IMR-90 (cell line): Measurements from ENCODE around the gene MLEC. TPM values are rescaled to one million over a fixed set of nuclear protein-coding genes. Genes with fewer than 3 reads are reported as not detected.

Experiments
- ATAC-seq: fragments of 200-7000 bp; cut with Tn5 transposase; 2 replicates; pipeline ENCODE4 v1.9.1; 2020; ENCODE audit warnings: low read depth, mild to moderate bottlenecking, moderate library complexity
- BruUV-seq: library from RNA; stranded (reverse); fragments of 400-500 nt; replicated peaks from 2 replicates; lab custom pipeline; 2021; lab: Mats Ljungman, UMichigan
- CTCF ChIA-PET: fragments of 300-600 bp; formaldehyde crosslinking; extraction: SDS; loops from one replicate; lab custom pipeline; 2021; ENCODE audit warnings: antibody characterized with exemption; lab: Yijun Ruan, JAX
- POLR2A ChIA-PET: fragments of 300-600 bp; sonication (Branson Sonifier 250); formaldehyde crosslinking; loops from one replicate; lab custom pipeline; 2022; ENCODE audit warnings: antibody characterized with exemption; ENCODE audit not compliant: unreplicated experiment; lab: Charles Lee
- DNase-seq: peaks from one replicate; pipeline ENCODE4 v3.0.0; 2013
- H2AFZ ChIP-seq: replicated peaks from 2 replicates; pipeline ENCODE3; 2013; ENCODE audit warnings: low read length, mild to moderate bottlenecking; ENCODE audit not compliant: poor library complexity
- H2AK5ac ChIP-seq: 2 replicates; pipeline ENCODE4 v1.6.1; 2013; ENCODE audit warnings: low read depth, low read length, inconsistent platforms
- H2AK9ac ChIP-seq: replicated peaks from 2 replicates; pipeline ENCODE3; 2013; ENCODE audit warnings: mild to moderate bottlenecking, low read depth, low read length, moderate library complexity; ENCODE audit not compliant: poor library complexity
- H2BK120ac ChIP-seq: 2 replicates; pipeline ENCODE4 v1.6.1; 2013; ENCODE audit warnings: low read depth, low read length, inconsistent platforms
- H2BK15ac ChIP-seq: 3 replicates; pipeline ENCODE4 v1.6.1; 2013; ENCODE audit warnings: low read depth, low read length, inconsistent platforms
- H2BK20ac ChIP-seq: 2 replicates; pipeline ENCODE4 v1.6.1; 2013; ENCODE audit warnings: low read depth, mild to moderate bottlenecking, inconsistent platforms, low read length, moderate library complexity
- H2BK5ac ChIP-seq: 2 replicates; pipeline ENCODE4 v1.6.1; 2013; ENCODE audit warnings: mild to moderate bottlenecking, low read depth, low read length, inconsistent platforms; ENCODE audit not compliant: poor library complexity, severe bottlenecking
- H3K14ac ChIP-seq: replicated peaks from 2 replicates; pipeline ENCODE4 v1.6.1; 2013; ENCODE audit warnings: low read depth, low read length, inconsistent platforms
- H3K18ac ChIP-seq: 2 replicates; pipeline ENCODE4 v1.6.1; 2013; ENCODE audit warnings: low read depth, low read length, control low read depth
- H3K23ac ChIP-seq: 2 replicates; pipeline ENCODE4 v1.6.1; 2013; ENCODE audit warnings: low read depth, low read length, inconsistent platforms
- H3K27ac ChIP-seq: 2 replicates; pipeline ENCODE4 v1.5.1; 2013; ENCODE audit warnings: mild to moderate bottlenecking, control low read depth, low read length; ENCODE audit not compliant: insufficient read depth
- H3K27me3 ChIP-seq: 2 replicates; pipeline ENCODE4 v1.6.1; 2013; ENCODE audit warnings: low read length; ENCODE audit not compliant: control insufficient read depth, insufficient read depth
- H3K36me3 ChIP-seq: 2 replicates; pipeline ENCODE4 v1.6.1; 2013; ENCODE audit warnings: low read length, mixed read lengths; ENCODE audit not compliant: control insufficient read depth, insufficient read depth
- H3K4ac ChIP-seq: 2 replicates; pipeline ENCODE4 v1.6.1; 2013; ENCODE audit warnings: low read depth, low read length, inconsistent platforms
- H3K4me1 ChIP-seq: 2 replicates; pipeline ENCODE4 v1.6.1; 2013; ENCODE audit warnings: low read length, mixed read lengths; ENCODE audit not compliant: control insufficient read depth, insufficient read depth
- H3K4me2 ChIP-seq: 2 replicates; pipeline ENCODE4 v1.6.1; 2013; ENCODE audit warnings: low read depth, mild to moderate bottlenecking, control low read depth, low read length, moderate library complexity
- H3K4me3 ChIP-seq: 2 replicates; pipeline ENCODE4 v1.5.1; 2013; ENCODE audit warnings: low read depth, mild to moderate bottlenecking, control low read depth, low read length, moderate library complexity; ENCODE audit not compliant: insufficient read depth
- H3K56ac ChIP-seq: 2 replicates; pipeline ENCODE4 v1.6.1; 2013; ENCODE audit warnings: low read length, inconsistent platforms; ENCODE audit not compliant: insufficient read depth; ENCODE audit errors: extremely low read depth
- H3K79me1 ChIP-seq, 2 experiments: 2 replicates each; pipeline ENCODE4 v1.6.1; 2013; ENCODE audit warnings: low read length in 2 of 2, inconsistent platforms in 1 of 2, low read depth in 1 of 2
- H3K9ac ChIP-seq: 2 replicates; pipeline ENCODE4 v1.6.1; 2013; ENCODE audit warnings: low read depth, low read length, control low read depth
- H3K9me1 ChIP-seq: 2 replicates; pipeline ENCODE4 v1.6.1; 2013; ENCODE audit warnings: low read length, inconsistent platforms; ENCODE audit not compliant: insufficient read depth
- H3K9me3 ChIP-seq: 2 replicates; pipeline ENCODE4 v1.6.1; 2013; ENCODE audit warnings: low read length; ENCODE audit not compliant: control insufficient read depth, insufficient read depth
- H4K20me1 ChIP-seq: 2 replicates; pipeline ENCODE4 v1.6.1; 2013; ENCODE audit warnings: low read length, inconsistent platforms; ENCODE audit not compliant: insufficient read depth
- H4K5ac ChIP-seq: 2 replicates; pipeline ENCODE4 v1.6.1; 2013; ENCODE audit warnings: mild to moderate bottlenecking, low read depth, low read length, control low read depth
- H4K8ac ChIP-seq, 2 experiments: 2 replicates each; pipeline ENCODE4 v1.6.1; 2013; ENCODE audit warnings: low read depth in 2 of 2, low read length in 2 of 2, control low read depth in 1 of 2, inconsistent platforms in 1 of 2
- H4K91ac ChIP-seq: 2 replicates; pipeline ENCODE4 v1.6.1; 2013; ENCODE audit warnings: low read depth, low read length, inconsistent platforms; ENCODE audit not compliant: insufficient read depth
- WGBS, 2 experiments: methylation state at CpG; one replicate each; pipeline versions ENCODE4 v1.1.5 to v1.1.7; 2013; ENCODE audit warnings: missing lambda C conversion rate in 2 of 2; ENCODE audit not compliant: insufficient read length in 1 of 2; ENCODE audit errors: extremely low coverage in 2 of 2; 5-methylcytosine and 5-hydroxymethylcytosine counted together
- dilution Hi-C: fragments of 300-500 bp; cut with HindIII; formaldehyde crosslinking; loops from one replicate; pipeline ENCODE4 v1.14.3; 2018; ENCODE audit warnings: low sequenced_read_pairs; ENCODE audit not compliant: unreplicated experiment
- in situ Hi-C: fragments of 300-500 bp; cut with MboI; formaldehyde crosslinking; loops from 3 replicates; pipeline ENCODE4 v1.14.3; 2019; ENCODE audit warnings: low sequenced_read_pairs, inconsistent platforms, mixed read lengths
- intact Hi-C: fragments of 100-400 bp; cut with micrococcal nuclease; formaldehyde crosslinking; loops from 2 replicates; pipeline ENCODE4 v1.10.0; 2022
- polyA plus RNA-seq, 3 experiments: library from polyadenylated mRNA; depleted of rRNA; stranded (reverse); fragments of >200 nt; gene quantifications; 2 replicates each; pipeline ENCODE4 v1.2.3, GENCODE V29; 2012; ENCODE audit warnings: low replicate concordance in 1 of 3
- total RNA-seq: library from RNA; depleted of rRNA; stranded (reverse); fragments of >200 nt; gene quantifications from 2 replicates; pipeline ENCODE4 v1.2.3, GENCODE V29; 2012
- TF ChIP-seq, protein P1 (sequence below): fragments of 150-350 bp; IDR thresholded peaks from 2 replicates; pipeline ENCODE4 v1.6.1; 2016; ENCODE audit warnings: low read depth, mild to moderate bottlenecking, low read length, moderate library complexity, borderline replicate concordance

MLEC gene
- total and polyA plus RNA-seq, 2 of the 4 experiments (the other 2 are of a cell fraction), result 44.1 to 137 TPM

GRCh38 chr12:120700886-120701285 lies 13.9 kb downstream of the MLEC start:
- no peak overlapping the region for H3K14ac ChIP-seq
- dilution Hi-C loops, result no loop called here
- no peak overlapping the region for H2BK120ac ChIP-seq
- peaks cover 0 to 4% of the 10 kb centered on the region in 2 experiments; a peak in 2 of 4 replicates for H3K79me1 ChIP-seq
- H2AFZ ChIP-seq, result no peak overlapping the region
- no peak overlapping the region for H3K27ac ChIP-seq
- H2BK20ac ChIP-seq, result no peak overlapping the region
- H2AK9ac ChIP-seq, result no peak overlapping the region
- in situ Hi-C loops, result no loop called here
- POLR2A ChIA-PET, result no interaction called here
- H3K23ac ChIP-seq, result no peak overlapping the region
- TF ChIP-seq, protein P1, sequence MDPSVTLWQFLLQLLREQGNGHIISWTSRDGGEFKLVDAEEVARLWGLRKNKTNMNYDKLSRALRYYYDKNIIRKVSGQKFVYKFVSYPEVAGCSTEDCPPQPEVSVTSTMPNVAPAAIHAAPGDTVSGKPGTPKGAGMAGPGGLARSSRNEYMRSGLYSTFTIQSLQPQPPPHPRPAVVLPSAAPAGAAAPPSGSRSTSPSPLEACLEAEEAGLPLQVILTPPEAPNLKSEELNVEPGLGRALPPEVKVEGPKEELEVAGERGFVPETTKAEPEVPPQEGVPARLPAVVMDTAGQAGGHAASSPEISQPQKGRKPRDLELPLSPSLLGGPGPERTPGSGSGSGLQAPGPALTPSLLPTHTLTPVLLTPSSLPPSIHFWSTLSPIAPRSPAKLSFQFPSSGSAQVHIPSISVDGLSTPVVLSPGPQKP, result no peak
- no peak overlapping the region for H2AK5ac ChIP-seq
- no peaks in the 10 kb centered on the region for H3K27me3 ChIP-seq
- 0 out of 2 replicates have a peak, but pooled peaks cover under 1% of the 10 kb centered on the region for H4K20me1 ChIP-seq
- peaks cover 49% of the 10 kb centered on the region for H3K36me3 ChIP-seq
- no peak overlapping the region for H3K18ac ChIP-seq
- H3K4ac ChIP-seq, result no peak overlapping the region
- no peaks in the 10 kb centered on the region for H3K9me3 ChIP-seq
- ATAC-seq (no peak), DNase-seq (no peak)
- H4K8ac ChIP-seq, result no peak overlapping the region
- no peak overlapping the region for H3K9ac ChIP-seq
- H2BK15ac ChIP-seq, result no peak overlapping the region
- H4K5ac ChIP-seq, result no peak overlapping the region
- no peak overlapping the region for H3K4me3 ChIP-seq
- no peak overlapping the region for H2BK5ac ChIP-seq
- 0 out of 2 replicates have a peak, but pooled peaks cover 3% of the 10 kb centered on the region for H3K9me1 ChIP-seq
- no peaks in the 10 kb centered on the region for H3K4me1 ChIP-seq
- WGBS, 2 experiments, result no CpG with 5 or more reads among the region's 5 CpGs
- no peak overlapping the region for H3K4me2 ChIP-seq
- CTCF ChIA-PET, result interaction anchor here (1.0 kb wide), 1 partner anchor 27 kb away, joined by 3 read pairs; no protein-coding TSS in a partner anchor
- BruUV-seq, result TSS peak; percentile 18
- H4K91ac ChIP-seq, result no peak overlapping the region
- intact Hi-C loops, result no loop called here
- no peak overlapping the region for H3K56ac ChIP-seq
